HG03064 (cell line): ENCODE results near the gene SMIM3.

Experiments used
- ATAC-seq: cut with Tn5 transposase; IDR thresholded peaks from one replicate; pipeline ENCODE4 v1.9.1; 2021; ENCODE audit warnings: low read depth; ENCODE audit not compliant: unreplicated experiment

The SMIM3 gene

DNA sequence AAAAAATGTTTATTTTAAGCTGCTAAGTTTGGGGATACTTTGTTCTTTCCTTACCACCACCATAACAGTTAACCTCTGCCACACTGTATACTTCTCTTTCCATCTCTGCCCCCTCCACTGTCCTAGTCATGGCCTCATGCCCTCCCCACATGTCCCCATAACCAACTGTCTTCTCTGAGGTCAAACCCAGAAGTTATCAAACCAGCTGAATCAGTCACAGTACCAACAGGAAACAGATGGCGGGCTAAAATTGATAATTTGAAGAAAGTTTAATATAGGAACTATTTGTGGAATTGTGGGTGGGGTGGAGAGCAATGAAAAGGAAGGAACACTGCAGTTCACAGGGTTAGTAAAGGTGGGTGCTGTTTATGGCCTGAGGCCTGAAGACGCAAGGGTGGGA lies 14.0 kb upstream of the SMIM3 start:
- no peak for ATAC-seq

DNA sequence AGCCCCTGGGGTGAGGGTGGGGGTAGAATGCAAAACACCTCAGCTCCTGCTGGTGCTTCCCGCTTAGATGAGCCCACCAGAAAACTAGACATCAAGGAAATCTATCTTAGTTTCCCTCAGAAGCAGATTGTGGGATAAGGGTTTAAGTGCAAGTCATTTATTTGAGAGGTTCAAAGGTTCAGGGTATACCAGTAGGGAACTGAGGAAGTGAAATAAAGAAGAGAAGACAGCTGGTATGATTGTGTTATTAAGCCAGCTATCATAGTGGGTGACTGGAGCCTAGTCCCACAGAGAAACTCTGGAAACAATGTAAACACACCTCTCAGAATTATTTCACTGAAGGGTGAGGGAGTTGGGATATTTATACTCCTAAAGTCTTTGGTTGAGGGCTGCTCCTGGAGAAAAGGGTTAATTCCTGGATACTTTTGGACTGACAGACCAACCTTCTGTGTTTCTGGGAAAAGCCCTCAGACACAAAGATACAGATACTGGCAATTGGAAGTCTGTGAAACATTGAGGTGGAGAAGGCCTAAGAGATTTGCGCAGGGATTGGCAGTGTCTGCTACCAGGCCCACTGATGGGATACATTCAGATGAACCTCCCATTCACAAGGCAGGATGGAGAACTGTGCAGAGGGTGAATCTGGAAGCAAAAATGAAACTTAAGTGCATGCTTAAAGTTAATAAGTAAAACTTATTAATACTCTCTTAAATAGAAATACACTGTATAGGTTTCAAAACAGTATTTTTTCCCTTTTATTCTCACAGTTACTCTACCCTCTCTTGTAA lies 13.4 kb upstream of the SMIM3 start:
- ATAC-seq, result no peak

DNA sequence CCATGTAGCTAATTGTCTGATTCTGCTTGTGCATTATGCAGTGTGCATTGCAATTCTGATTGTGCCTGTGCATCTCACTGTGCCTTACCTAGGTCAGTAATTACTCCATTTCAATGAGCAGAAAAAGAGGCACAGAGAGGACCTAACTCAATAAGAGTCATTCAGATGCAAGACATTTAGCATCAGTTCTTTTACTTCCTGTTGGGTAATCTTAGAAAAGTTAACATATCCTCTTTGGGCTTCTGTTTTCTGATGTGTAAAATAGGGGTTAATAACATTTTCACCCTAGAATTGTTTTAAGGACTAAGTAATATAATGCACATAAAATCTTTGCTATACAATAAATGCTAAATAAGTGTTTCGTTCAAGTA lies 12.8 kb upstream of the SMIM3 start:
- no peak for ATAC-seq

DNA sequence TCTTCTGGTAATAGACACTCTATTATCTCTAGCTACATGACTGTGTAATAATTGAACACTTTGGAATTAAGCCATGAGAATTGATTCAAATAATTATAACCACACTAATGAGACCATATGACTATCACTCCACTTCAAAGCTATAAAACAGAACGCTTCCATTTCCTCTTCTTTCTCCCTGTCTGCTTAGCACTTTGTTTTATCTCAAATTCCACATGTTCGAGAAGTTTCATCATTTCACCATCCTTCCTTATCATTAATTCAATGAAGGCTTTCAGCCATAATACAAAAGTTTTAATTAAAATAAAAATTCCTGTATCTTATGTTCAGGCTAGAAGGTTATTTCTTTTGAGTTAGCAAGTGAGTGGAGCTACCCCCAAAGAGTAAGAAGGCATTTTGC lies 12.3 kb upstream of the SMIM3 start:
- ATAC-seq, result no peak

DNA sequence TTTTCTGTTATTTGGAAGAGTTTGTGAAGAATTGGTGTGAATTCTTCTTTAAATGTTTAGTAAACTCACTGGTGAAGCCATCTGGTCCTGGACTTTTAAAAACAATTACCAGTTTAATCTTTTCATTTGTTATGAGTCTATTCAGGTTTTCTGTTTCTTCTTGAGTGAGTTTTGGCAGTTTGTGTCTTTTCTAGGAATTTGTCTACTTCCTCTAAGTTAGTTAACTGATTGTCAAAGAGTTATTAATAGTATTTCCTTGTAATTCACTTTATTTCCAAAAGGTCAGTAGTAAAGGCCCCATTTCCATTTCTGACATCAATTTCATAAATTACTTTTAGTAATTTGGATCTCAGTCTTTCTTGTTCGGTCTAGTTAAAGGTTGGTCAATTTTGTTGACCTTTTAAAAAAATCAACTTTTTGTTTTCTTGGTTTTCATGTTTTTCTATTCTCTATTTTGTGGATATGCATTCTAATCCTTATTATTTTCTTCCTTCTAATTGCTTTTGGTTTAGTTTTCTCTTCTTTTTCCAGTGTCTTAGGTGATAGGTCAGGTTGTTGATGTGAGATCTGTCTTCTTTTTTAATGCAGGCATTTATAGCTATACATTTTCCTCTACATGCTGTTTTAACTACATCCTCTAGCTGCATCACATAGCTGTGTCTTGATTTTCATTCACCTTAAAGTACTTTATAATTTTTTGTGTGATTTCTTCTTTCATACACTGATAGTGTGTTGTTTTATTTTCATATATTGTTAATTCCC lies 7.3 kb upstream of the SMIM3 start:
- ATAC-seq, result no peak

DNA sequence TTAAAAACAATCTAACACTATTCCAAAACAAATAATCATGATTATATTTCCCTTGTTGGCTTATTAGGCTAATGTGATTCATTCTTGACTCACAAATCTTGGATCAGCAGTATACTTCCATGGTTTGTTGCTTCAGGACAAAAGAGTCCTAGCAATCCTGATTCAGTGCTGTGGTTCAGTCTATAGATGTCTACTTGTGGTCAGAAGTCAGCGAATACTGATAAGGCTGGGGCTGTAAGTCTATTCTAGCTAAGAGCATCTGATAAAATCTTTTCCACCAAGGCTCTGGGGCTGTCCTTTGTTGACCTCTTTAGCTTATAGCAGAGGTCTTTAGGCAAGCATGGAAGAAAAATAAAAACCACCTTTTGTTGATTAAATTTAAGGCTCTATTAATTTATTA lies 4.4 kb upstream of the SMIM3 start:
- ATAC-seq, result no peak

DNA sequence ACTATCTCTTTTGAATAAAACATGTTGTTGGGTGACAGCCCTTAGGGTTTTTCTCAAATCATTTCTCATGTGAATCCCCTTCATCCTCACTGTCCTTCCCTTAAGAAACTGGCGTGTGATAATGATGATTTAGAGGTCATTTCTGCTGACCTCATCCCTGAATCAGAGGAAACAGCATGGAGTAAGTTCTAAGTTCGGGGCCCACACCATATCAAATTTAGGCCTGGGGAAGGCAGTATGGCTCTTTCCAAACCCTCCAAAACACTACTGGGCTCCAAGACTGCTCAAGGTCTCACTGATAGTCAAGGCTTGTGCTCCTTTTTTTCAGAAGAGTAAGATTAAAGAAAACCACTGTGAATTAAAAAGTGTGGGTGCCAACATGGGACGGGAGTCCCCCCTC lies 872 bp upstream of the SMIM3 start:
- ATAC-seq, result no peak

DNA sequence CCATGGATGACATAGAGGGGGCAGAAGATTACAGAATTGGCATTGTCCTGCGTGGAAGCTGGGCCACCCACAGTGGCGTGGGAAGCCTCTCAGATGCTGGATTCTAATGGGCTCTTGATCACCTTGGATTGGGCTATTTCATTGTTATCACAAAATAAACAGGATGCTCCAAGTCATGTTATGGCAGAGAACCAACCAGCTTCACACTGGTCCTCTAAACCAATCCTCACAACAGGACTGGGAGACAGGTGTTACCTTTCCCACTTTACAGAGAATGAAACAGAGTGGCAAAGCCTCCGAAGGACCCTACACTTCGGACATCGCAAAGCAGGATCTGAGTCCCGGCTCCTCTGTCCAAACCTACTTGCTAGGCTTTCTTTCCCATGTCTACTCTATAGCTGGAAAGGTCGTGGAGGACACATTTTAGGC lies 455 bp upstream of the SMIM3 start:
- no peak for ATAC-seq

DNA sequence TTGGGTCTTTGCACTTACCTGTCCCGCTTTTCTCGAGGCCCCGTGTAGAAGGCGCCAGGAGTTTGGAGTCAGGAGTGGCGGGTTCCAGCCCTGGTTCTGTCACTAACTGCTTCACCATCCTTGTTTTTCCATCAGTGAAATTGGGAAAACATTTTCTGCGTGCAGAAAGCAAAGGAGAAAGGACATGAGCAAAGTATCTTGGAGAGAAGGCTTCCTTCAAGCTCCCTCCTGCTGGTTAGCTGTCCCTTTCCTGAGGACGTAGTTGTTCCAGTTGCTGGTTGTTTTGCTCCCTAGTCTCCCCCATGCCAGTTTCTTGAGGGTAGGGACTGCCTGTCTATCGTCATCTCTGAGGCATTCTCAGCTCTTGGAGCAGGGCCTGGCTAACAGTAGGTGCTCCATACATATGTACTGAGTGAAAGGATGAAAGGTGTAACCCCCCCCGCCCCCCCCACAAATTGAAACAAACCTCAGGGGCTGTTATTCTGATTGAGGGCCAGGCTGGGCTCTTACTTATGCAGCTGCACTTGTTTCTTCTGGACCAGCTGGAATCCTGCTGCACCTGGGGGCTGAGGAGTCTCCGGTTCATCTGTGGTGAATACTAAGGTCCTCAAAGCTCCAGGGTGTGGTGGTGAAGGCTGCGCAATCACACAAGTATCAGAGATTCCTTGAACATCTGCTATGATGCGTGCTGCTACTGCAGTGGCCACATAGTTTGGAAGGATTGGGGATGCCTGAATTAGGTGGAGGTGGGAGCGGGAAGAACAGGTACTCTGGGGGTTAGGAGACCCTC lies 1.0 kb downstream of the SMIM3 start:
- no peak for ATAC-seq

DNA sequence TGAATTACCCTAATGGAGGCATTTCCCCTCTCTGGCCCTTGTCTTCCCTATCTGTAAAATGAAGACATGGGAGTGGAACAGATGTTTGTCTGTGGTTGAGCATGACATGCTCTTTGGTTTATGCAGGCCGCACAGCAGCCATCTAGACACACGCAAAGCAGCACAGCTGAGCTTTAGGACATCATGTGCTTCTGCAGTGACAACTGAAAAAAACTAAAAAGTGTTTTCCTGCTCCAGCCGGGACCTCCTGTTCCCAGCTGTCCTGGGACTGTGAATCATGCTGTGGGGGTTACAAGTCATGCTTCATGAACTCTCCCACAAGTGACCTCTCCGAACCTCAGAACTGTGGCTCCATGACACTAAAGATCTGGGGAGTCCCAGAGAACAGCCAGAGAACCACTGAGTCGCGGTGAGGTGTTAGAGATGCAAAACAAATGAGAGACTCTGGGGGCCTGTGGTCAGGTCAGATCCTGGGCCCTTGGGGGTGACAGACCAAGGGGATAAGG lies 1.7 kb downstream of the SMIM3 start:
- ATAC-seq, result peak; percentile 53

DNA sequence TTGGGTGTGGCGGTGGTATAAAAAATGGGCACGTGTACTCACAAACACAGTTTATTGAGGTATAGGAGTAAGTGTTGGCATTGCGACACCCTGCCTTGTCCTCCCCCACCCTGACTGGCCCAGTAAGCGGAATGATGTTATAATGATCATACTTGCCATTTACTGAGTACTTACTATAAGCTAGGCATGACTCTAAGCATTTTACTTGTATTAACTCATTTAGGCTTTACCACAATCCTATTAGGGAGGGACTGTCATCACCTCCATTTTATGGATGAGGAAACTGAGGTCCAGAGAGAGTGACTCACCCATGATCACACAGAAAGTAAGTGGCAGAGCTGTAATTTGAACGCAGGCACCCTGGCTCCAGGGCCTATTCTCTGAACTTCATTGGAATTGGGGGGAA lies 2.3 kb downstream of the SMIM3 start:
- no peak for ATAC-seq

DNA sequence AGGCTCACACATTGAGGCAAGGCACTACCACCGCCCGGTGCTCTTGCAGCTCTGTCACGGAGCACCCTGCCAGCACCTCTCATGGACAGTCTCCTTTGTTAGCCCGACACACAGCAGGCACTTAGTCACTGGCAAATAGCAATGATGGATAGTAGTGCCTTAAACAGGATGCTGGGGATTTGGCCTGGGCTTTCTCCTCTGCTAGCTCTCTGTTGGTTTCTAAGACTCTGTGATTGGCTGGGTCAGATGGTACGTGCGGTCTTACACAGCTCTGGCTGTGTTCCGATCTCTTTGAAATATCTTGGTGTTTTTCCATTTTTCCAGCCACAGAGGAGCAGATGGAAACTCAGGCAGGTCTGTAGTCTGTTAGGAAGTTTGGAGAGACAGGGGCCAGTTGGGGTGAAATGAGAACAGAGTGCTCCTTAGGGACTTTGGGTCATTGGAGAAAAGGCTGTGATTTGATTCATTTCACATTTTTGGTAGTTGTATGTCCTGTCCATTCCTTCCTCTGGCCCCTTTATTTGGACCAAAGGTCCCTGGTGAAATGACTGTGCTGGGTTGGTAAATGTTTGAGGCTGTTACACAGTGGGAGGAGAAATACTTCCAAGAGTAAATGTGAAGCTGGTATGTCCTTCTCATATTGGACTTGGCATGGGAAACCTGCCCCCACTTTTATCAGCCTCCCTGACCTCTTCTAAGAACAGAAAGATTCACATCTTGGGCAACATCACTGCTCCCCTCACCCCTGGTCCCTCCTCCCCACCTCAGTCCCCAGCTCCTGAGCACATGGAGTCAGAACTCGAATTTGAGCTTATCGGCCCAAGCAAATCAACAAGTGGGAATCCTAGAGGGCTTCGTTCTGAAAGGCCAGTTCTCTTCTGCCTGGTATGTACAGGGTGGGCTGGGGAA lies 3.4 kb downstream of the SMIM3 start:
- no peak for ATAC-seq

DNA sequence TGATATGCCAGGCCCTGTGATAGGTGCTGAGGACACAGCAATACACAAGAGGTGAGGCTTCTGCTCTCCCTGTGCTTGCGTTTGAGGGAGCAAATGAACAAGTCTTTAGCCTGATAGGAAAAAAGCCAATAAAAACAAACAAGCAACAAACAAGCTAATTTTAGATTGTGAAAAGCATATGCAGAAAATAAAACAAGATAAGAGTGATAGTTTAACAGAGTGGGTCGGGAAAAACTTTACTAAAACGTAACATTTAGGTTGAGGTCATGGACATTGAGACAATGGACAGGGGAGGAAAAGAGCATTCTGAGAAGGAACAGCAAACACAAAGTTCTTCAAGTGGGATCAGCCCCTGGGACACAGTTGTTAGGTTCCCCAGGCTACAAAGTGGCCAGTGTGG lies 4.3 kb downstream of the SMIM3 start:
- no peak for ATAC-seq

DNA sequence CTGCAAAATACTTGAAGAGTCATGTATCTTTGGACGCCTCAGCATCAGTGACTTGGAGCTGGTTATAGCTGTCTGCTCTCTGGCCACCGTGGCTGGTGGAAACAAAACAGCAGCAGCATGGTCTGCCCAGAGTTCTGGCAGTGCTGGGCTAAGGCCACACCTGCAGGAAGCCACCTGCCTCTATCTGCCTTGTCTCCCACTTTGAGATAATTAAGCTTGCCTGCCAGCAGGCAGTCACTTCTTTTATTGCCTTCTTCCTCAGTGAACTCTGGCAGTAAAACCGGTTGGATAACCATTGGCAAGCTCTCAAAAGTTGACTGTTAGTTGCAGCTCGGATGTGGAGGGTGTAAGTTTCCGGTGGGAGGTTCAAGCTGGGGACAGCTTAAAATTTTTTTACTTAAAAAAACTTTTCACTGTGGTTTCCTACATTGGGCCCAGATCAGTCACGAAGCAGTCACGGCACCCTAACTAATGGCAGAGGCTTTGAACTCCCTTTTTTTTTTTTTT lies 4.9 kb downstream of the SMIM3 start:
- ATAC-seq, result peak; percentile 44

DNA sequence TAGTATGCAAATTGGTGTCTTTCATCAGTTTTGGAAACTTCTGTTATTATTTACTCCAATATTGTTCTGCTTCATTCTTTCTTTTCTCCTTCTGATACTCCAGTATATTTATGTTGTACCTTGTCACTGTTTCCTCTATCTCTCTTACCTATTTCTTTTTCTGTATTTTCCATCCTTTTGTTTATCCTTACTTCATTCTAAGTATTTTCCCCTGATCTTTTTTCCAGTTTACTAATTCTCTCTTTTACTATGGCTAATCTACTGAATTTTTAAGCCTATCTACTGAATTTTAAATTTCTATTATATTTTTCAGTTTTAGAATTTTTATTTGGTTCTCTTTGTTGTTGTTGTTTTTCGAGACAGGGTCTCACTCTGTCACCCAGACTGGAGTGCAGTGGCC lies 7.4 kb downstream of the SMIM3 start:
- no peak for ATAC-seq

DNA sequence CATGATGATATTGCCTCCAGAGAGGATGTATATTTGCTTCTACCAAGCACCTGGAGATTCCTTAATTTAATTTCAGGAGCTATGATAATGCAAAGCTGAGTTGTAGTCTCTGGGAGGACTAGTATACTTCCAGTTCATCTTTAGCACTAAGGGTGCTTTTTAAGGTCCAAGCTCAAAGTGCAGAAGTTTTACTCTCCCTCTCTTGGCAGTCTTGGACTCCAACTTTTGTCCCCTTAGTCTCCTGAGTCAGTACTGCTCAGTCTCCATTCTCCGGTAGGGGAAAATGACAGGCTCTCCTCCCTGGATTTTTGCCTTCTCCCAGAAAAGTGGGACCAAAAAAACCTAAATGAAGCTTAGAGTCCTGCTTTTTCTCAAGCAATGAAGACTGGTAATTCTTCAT lies 8.3 kb downstream of the SMIM3 start:
- ATAC-seq, result no peak

DNA sequence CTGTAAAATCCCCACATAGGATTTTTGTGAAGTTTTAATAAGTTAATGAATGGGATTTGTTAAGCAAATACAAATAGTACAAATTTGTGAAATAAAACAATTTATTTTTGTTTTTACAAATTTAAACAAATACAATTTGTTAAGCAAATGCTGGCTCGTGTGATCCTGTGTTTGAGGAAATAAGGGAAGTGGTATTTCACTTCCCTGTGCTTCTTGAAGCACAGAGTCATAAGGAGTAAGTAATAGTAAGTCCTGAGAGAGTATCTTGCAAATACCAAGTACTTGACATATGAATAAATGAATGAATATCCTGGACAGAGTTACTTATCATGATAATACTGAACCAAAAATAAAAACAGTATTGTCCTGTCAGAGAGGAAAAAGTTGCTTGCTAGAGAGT lies 9.1 kb downstream of the SMIM3 start:
- ATAC-seq, result no peak

DNA sequence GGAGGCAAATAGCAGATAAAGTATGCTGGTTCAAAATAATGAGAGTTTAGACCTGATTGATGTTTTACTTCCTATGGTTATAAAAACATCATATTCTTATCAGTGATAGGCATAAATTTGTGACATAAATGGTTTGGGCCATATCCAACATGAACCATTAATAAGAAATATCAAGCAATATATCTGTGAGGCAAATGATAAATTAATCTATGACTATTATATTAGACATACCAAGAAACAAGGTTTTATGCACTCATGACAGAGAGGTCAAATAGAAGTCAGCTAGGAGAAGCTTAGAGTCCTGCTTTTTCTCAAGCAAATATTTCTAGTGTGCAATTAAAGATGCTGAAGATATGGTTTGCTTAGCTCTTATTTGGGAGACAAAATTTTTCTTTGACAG lies 10.4 kb downstream of the SMIM3 start:
- ATAC-seq, result no peak

DNA sequence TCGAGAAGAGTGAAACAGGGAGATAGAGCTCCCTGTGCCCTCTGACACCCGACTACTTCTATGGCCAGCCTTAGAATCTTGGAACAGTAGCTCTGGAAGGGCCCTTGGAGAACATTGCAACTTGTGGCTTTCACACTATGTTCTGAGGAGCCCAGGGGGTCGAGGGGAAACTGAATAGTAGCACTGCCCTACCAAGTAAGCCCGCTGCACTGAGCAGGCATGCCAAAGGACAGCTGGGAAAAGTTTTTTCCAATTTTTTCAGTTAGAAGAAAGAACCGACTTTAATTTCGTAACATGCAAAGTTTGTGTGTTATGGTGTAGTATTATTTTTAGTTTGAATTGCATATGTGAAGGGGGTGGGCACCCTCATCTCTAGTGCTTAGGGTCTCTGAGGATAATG lies 10.9 kb downstream of the SMIM3 start:
- ATAC-seq, result no peak
